HG02884 (cell line): ENCODE measurements around the gene CDYL.
"Not testable (repeated sequence)": the region's sequence is repeated elsewhere in the genome, so short reads cannot be mapped to it uniquely, and the experiment has no call there.

ENCODE experiments used
- ATAC-seq: cut with Tn5 transposase; IDR thresholded peaks from one replicate; pipeline ENCODE4 v1.9.1; 2021; ENCODE audit warnings: mild to moderate bottlenecking, moderate library complexity; ENCODE audit not compliant: unreplicated experiment

Gene CDYL

GRCh38 chr6:4829089-4829488, 52.9 kb downstream of the CDYL start:
- no peak for ATAC-seq

GRCh38 chr6:4835540-4835939, 59.3 kb downstream of the CDYL start:
- not testable (repeated sequence) for ATAC-seq

- no peak for ATAC-seq
Measured at GRCh38 chr6:4840169-4840568, 64.0 kb downstream of the CDYL start.

- no peak for ATAC-seq
Measured at GRCh38 chr6:4844108-4844507, 67.9 kb downstream of the CDYL start.

- ATAC-seq = no peak
Measured at GRCh38 chr6:4846387-4846786, 70.2 kb downstream of the CDYL start.

- no peak for ATAC-seq
Measured at GRCh38 chr6:4848382-4849068, 72.3 kb downstream of the CDYL start.

- ATAC-seq = no peak
Measured at GRCh38 chr6:4849226-4850022, 73.2 kb downstream of the CDYL start.

- ATAC-seq = no peak
Measured at GRCh38 chr6:4851035-4851434, 74.8 kb downstream of the CDYL start.

GRCh38 chr6:4852186-4852585, 76.0 kb downstream of the CDYL start:
- not testable (repeated sequence) for ATAC-seq

- ATAC-seq = no peak
Measured at GRCh38 chr6:4852938-4853337, 76.7 kb downstream of the CDYL start.

- no peak for ATAC-seq
Measured at GRCh38 chr6:4853349-4853748, 77.1 kb downstream of the CDYL start.

- ATAC-seq = no peak
Measured at GRCh38 chr6:4853782-4854511, 77.7 kb downstream of the CDYL start.

GRCh38 chr6:4856785-4857184, 80.6 kb downstream of the CDYL start:
- no peak for ATAC-seq

GRCh38 chr6:4858194-4859015, 82.2 kb downstream of the CDYL start:
- ATAC-seq = no peak

GRCh38 chr6:4860387-4860786, 84.2 kb downstream of the CDYL start:
- no peak for ATAC-seq

GRCh38 chr6:4861564-4861963, 85.4 kb downstream of the CDYL start:
- no peak for ATAC-seq

- ATAC-seq = no peak
Measured at GRCh38 chr6:4864519-4864918, 88.3 kb downstream of the CDYL start.

- not testable (repeated sequence) for ATAC-seq
Measured at GRCh38 chr6:4865006-4865405, 88.8 kb downstream of the CDYL start.

GRCh38 chr6:4870821-4871494, 94.8 kb downstream of the CDYL start:
- no peak for ATAC-seq

GRCh38 chr6:4871825-4872224, 95.6 kb downstream of the CDYL start:
- no peak for ATAC-seq
